Renal pelvis (tissue), 4 donors: ENCODE measurements around the gene ARHGAP35. TPM values are rescaled to one million over a fixed set of nuclear protein-coding genes. Genes with fewer than 3 reads are reported as not detected.
"Not testable (repeated sequence)": the region's sequence is repeated elsewhere in the genome, so short reads cannot be mapped to it uniquely, and the experiment has no call there.

Experiments used
- DNase-seq: peaks from one replicate; pipeline ENCODE4 v3.0.0-alpha.2; 2013
- polyA plus RNA-seq, 3 donors: library from polyadenylated mRNA; unstranded; fragments of 120-200 nt; gene quantifications; one replicate each; pipeline ENCODE4 v1.2.1, GENCODE V29; 2013; ENCODE audit not compliant: insufficient read length in 3 of 3

ARHGAP35 gene
- polyA plus RNA-seq, 3 donors, result 49.7 to 56.1 (median 52.2) TPM

DNA sequence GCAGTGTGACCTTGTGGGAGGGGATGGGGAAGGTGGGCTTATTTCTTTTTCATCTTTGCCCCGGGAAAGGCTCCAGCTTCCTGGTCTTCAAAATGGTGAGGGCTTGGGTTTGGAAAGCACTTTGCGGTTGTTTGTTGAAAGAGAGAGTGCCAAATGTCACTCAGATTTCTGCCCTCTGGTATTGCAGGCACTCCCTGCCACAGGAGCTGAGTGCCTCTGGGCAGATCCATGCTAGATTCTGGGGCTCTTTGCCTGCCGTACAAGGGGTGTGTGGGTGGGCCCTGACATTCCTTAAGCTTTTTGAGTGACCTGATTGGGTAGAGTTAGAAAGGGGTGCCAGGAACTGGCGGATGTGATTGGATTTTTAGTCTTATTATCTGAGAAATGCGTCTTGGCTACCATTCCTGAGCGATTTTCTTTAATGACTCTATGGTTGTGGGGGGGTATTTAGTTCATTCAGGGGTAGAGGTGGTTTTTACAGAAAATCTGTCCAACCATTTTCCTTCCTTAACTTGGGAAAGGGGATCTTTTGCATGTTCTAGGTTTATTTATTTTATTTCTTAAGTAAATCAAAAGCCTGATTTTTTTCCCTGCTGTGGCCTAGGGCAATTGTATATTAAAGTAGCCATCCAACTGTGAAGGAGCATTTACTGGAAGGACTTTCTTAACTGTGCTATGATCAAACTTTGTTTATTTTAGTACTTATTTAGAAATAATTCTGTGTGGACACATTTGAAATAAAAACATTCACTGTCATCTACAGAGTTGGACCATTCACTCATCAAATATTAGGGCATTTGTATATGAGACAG lies 3.2 kb downstream of the ARHGAP35 start:
- no peak for DNase-seq

GRCh38 chr19:46866407-46867136 lies 5.8 kb downstream of the ARHGAP35 start:
- DNase-seq, result no peak

DNA sequence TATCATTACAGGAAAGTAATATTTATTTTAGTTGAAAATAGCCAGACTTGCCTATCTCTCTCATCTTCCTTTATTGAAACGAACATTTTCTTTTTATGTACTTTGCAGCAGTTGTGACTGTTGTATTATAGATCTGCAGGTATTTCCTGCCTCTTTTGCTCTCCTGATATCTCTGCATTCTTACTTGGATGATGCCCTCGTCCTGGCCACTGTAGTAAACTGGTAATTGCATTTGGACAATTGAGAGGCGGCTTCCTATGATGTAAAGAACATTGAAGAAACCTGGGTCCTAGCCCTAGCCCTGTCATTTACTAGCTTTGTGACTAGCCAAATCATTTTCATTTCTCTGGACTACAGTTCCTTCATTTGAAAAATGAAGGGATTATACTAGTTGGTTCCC lies 6.4 kb downstream of the ARHGAP35 start:
- DNase-seq, result no peak

DNA sequence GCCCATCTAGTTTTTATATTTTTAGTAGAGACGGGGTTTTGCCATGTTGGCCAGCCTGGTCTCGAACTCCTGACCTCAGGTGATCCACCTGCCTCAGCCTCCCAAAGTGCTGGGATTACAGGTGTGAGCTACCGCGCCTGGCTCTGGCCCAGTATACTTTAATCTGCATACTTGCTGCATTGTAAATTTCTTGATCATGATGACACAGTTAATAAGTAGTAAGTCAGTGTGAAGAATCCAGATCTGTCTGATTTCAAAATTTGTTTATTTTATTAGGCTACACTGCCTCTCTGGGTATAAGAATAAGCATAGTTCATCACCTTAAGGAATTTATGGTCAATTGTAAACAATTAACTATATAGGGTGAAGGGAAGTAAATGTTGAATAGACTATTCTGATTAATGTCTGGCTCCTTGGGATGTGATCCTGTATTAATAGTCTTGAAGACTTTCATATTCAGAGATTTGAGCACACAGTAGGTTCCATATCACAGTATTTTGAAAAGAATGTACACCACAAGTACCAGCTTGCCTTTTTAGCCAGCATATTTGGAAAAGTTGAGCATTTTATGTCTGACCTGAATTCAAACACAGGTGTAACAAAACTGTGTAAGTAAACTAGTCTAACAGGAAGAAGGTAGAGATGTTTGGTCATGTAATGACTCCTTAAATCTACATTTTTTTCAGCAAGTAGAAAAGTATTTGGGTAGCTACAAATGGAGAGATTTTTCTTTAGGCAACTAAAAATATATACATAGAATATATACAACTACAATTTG lies 7.4 kb downstream of the ARHGAP35 start:
- DNase-seq, result no peak

- DNase-seq, result not testable (repeated sequence)
Measured at GRCh38 chr19:46871173-46871572, 10.4 kb downstream of the ARHGAP35 start.

GRCh38 chr19:46872967-46873366 lies 12.2 kb downstream of the ARHGAP35 start:
- no peak for DNase-seq

- no peak for DNase-seq
Measured at GRCh38 chr19:46875234-46875633, 14.4 kb downstream of the ARHGAP35 start.

GRCh38 chr19:46875657-46876056 lies 14.9 kb downstream of the ARHGAP35 start:
- DNase-seq, result no peak

DNA sequence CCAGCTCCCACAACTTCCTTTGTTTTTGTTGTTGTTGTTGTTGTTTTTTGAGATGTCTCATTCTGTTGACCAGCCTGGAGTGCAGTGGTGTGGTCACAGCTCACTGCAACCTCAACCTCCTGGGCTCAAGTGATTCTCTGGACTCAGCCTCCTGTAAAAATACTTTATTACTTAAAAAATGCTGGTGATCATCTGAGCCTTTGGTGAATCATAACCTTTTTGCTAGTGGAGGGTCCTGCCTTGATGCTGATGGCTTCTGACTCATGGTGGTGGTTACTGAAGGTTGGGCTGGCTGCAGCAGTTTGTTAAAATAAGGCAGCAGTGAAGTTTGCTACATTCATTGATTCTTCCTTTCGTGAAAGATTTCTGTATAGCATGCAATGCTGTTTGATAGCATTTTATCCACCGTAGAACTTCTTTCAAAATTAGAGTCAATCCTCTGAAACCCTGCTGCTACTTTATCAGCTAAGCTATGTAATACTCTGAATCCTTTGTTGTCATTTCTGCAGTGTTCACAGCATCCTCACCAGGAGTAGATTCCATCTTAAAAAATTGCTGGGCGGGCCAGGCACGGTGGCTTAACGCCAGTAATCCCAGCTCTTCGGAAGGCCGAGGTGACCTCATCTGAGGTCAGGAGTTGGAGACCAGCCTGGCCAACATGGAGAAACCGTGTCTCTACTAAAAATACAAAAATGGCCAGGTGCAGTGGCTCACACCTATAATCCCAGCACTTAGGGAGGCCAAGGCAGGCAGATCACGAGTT lies 18.0 kb downstream of the ARHGAP35 start:
- DNase-seq, result no peak

- no peak for DNase-seq
Measured at GRCh38 chr19:46880431-46880830, 19.6 kb downstream of the ARHGAP35 start.

DNA sequence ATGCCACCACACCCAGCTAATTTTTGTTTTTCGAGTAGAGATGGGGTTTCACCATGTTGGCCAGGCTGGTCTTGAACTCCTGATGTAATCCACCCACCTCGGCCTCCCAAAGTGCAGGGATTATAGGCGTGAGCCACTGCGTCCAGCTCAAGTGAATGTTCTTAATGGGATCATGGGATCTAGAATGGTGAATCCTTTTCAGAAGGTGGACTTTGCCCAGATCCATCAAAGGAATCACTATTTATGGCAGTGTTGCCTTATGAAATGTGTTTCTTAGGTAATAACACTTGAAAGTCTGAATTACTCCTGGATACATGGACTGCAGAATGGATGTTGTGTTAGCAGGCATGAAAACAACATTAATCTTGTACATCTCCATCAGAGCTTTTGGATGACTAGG lies 20.3 kb downstream of the ARHGAP35 start:
- no peak for DNase-seq

DNA sequence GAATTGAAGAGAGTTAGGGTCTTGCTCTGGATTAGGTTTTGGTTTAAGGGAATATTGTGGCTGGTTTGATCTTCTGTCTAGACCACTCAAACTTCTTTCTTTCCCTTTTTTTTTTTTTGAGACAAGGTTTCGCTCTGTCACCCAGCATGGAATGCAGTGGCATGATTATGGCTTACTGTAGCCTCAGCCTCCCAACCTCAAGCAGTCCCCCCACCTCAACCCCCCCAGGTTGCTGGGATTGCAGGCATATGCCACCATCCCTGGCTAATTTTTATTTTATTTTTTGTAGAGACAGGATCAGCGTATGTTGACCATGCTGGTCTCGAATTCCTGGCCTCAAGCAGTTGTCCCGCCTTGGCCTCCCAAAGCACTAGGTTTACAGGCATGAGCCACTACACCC lies 21.2 kb downstream of the ARHGAP35 start:
- no peak for DNase-seq

- DNase-seq, result not testable (repeated sequence)
Measured at GRCh38 chr19:46882751-46883150, 22.0 kb downstream of the ARHGAP35 start.

DNA sequence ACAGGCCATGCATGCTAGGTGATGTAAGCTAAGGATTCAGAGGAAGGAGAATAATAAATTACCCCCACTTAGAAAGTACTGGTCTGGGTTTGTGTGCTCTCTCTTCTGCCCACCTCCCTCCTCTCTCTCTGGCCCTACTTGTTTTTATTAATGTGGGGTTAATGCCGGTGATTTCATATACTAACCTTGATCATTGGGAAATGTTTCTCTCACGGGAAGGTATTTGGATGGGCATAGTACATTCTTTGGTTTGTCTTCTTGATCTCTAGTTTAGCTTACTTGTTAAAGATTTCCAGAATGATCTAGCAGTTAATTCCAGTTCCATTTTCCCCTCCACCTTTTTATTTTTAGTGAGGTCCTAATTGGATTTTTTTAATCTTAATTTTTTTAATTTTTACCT lies 24.6 kb downstream of the ARHGAP35 start:
- no peak for DNase-seq

- DNase-seq, result no peak
Measured at GRCh38 chr19:46886546-46887239, 25.9 kb downstream of the ARHGAP35 start.

- no peak for DNase-seq
Measured at GRCh38 chr19:46887240-46887782, 26.5 kb downstream of the ARHGAP35 start.

DNA sequence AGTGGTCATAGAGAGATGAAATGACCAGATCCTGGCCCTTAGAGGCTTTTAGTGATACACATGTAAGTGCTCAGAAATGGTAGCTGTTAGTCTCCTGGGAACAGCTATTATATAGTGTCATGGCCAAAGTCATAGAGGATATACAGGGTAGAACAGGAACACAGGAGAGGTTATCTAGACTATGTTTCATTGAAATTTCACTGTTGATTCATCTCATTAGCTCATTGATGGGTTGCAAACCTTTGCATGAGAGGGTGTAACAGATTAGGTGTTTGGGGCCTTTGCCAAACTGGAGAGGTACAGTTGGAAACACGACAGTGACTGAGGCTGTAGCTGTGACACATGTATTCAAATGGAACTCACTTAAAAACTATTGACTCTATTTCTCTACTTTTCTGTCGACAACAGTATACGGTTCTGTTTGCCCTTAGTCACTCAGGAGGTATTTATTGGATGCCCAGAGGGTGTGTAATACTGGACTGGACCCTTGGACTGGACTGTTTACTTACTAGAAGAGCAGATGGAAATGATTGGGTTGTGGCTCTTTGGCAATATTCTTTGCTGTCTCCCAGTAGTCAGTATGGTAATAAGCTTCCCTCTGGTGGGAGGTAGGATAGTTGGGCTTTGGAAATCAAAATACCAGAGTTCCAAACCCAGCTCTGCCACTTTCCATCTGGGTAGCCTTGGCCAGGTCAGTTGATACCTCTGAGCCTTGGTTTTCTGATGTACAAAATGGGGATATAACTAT lies 29.8 kb downstream of the ARHGAP35 start:
- DNase-seq, result no peak

DNA sequence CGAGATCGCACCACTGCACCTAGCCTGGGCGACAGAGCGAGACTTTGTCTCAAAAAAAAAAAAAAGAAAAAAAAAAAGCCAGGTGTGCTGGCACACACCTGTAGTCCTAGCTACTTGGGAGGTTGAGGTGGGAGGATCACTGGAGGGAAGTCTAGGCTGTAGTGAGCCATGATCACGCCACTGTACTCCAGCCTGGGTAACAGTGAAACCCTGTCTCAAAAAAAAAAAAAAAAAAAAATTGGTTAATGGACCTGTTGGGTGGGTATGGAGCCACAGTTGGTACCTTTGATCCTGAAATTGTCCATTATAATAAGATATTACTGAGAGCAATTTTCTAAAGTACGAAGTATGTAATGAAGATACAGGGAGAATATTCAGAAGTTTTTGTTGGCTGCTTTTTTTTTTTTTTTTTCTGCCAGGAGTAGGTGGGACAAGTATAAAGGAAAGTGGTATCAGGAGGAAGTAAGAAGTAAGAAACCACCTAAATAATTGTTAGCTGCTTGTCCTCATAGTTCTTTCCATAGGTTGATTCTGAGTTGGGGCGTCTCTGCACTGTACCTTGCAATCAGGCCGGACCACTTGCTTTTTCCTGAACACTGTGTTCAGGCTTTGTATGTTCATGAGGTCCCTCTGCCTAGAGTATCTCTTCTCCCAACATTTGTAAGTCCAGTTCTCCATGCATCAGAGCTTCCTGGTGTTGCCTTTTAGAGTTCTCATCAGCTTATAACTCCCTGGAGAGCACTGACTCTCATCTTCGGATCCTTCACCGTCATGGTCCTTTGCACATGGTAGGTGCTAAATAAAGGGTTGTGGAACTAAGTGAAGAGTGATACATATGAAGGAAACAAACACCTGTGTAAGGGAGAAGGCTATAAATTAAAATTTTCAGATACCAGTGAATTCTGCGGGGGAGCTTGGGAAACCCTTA lies 31.7 kb downstream of the ARHGAP35 start:
- DNase-seq, result no peak
